NCI-H345 treated with DMSO at 0.1 percent for 48 hours (cell line): ENCODE data around the gene MTR.
A peak's percentile ranks its signal among the peaks of the same experiment; 100 is the strongest.

Source experiments
- DNase-seq: peaks from one replicate; lab custom pipeline; 2025; ENCODE audit not compliant: unreplicated experiment; lab: John Stamatoyannopoulos, UW

Gene MTR

GRCh38 chr1:236795035-236795756 lies at the start of gene MTR:
Gene MTR (plus strand): TSS chr1:236795292. CDS start chr1:236795704, 412 bp downstream.
- DNase-seq = peak; percentile 98

DNA sequence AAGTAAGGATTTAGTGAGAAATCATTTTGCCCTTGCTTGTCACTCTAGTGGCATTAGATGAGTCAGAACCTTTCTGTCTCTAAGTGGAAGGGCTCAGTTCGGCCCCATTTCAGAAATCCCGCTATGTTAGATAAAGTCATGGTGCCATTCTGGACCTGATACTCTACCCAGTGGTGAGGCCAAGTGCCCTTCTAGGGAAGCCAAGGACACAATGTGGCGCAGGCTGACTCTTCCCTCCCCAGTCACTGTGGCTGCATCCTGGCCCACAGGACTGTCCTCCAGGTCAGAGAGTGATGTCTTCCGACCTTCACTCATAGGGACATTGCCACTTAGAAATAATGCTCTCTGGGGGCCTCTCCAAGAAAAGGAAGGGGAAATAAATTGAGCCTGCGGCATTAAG lies 48.3 kb upstream of the MTR start:
- DNase-seq = no peak

- DNase-seq = no peak
These were observed 47.6 kb upstream of the MTR start for GRCh38 chr1:236747311-236747985.

DNA sequence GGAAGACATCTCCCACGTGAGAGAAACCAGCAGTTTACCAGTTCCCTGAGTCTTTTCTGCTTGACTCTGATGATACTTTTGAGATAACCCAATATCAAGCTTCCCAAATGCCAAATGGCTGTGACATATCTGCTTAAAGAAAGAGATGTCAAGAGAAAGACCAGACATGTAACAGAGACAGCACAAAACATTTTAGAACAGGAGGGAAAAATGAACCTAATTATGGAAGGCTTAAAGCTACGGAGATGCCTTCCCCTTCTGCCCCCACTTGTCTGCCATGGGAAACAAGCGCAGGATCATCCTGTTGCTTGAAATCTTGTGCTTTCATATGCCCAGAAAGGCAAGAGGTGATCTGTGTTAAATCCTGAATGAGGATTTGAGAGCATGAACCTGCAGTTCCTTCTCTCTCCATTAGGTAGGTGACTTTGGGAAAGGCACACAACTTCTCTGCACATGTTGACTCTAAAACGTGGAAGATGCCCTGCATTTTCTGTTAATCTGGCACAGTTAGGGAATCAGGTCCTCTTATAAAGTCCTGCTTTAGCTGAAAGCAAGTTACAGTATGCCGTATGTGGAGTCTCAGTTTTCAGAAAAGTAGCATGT lies 46.7 kb upstream of the MTR start:
- DNase-seq = no peak

- no peak for DNase-seq
These were observed 44.2 kb upstream of the MTR start for GRCh38 chr1:236750928-236751327.

DNA sequence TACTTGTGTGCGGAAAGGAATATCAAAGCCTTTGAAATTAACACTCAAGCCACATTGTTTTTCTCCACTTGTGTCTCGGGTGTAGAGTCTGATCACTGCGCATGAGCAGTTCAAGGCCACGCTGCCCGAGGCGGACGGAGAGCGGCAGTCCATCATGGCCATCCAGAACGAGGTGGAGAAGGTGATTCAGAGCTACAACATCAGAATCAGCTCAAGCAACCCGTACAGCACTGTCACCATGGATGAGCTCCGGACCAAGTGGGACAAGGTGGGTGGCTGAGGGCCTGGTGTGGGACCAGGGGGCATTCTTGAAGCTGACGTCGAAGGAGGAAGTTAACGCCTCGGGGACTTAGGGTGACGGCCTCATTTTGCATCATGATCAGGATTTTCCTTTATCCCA lies 43.7 kb upstream of the MTR start:
- no peak for DNase-seq

GRCh38 chr1:236751935-236752334 lies 43.2 kb upstream of the MTR start:
- no peak for DNase-seq

DNA sequence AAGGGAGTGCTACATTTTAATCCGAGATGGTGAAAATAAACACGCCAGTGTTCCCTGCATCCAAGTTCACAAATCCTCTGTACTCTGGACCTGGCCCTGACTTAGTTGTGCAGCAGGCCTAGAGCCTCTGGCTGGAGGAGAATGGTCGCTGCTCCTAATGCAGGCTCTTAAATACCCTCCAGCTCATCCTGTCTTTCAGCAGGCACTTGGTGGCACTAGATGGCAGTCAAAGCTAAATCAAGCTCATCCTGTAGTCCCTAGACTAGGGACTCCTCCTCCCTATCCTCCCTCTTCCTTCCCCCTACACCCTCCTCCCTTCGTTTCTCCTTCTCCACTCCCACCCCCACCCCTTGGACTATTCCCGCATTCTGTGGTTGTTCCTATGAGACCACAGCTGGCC lies 41.6 kb upstream of the MTR start:
- no peak for DNase-seq

- DNase-seq = no peak
These were observed 41.1 kb upstream of the MTR start for GRCh38 chr1:236753964-236754363.

GRCh38 chr1:236754525-236755210 lies 40.4 kb upstream of the MTR start:
- no peak for DNase-seq

- no peak for DNase-seq
These were observed 37.5 kb upstream of the MTR start for GRCh38 chr1:236757640-236758039.

DNA sequence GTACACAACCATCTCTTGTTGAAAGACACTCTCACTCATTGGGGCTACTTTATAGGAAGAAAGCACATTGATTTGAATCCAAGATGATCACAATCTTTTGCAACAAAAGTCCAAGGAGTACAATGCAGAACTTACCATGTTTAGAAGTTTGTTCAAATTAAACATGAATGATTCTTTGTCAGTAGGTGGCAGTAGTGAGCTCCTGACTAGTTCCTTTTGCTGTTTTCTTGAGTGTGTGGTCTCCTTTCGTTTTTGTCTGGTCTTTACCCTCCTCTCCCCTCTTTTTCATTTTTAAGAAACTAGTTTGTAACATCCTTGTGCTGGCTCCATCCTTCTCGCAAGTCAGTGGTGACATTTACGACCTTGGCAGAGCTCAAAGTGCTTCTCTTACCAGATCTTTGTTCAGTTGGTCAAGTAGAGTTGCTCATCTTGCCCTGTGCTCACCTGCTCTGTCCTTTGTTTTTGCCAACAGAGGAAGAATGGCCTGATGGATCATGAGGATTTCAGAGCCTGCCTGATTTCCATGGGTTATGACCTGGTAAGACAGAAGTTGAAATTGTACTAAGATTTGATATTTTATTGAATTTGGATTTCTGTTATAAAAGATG lies 35.7 kb upstream of the MTR start:
- DNase-seq = no peak

DNA sequence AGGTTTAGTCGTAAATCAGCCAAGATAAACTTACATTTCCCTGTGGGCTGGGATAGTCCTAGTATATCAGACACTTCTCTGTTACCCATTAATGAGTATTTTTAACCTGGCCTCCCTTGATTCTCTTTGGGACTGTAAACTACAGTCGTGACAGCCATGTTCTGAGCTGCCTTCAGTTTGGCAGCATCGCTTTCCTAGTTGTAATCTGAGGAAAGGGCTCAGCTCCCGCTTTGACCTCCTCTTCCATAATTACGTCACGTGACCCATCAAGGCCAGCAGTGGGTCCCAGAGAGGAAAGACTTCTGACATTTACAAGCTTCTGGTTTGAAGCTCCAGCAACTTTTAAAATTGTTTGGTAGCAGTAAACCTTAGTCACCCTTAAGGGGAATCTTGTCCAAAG lies 34.6 kb upstream of the MTR start:
- no peak for DNase-seq

DNA sequence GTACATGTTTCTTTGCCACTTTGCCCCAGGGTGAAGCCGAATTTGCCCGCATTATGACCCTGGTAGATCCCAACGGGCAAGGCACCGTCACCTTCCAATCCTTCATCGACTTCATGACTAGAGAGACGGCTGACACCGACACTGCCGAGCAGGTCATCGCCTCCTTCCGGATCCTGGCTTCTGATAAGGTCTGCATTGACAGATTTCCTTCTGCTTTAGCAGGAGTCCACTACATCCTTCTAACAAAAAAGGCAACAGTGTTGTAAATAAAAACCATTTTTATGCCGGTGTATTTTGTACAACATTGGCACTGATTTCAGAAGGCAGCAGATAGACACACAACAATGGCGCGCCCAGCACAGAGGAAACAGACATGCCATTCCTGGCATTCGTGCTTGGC lies 34.1 kb upstream of the MTR start:
- no peak for DNase-seq

DNA sequence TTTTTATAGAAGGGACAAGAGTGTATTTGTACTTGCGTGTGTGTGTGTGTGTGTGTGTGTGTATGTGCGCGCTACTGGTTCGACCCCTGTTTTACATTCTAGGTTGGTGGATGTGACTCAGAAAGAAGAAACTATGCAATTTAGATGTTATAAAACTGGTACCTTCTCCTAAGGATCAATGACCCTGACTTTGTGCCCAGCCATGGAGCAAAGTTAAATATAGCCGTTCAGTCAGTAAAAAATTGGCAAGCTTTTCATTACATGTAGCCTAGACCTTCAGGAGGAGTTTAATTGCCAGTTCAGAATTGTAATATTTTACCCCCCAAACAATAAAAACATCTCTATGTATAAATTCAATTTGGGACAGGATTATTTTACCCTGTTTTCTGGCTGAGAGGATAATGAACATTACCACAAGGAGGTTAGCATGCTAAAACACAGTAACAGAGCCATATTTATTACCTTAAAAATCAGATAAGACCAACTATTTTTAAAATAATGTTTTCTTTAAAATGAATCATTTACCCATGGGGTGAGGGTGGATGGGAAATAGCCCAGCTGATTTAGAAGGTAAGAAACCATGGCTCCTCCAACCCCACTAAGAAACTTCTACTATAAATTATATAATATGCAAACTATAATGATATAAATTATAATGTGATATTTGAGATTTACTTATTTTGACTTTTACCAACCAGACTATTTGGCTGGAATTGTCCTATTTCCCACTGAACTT lies 33.5 kb upstream of the MTR start:
- DNase-seq = no peak

- DNase-seq = no peak
These were observed 32.7 kb upstream of the MTR start for GRCh38 chr1:236762410-236762809.

- DNase-seq = no peak
These were observed 29.3 kb upstream of the MTR start for GRCh38 chr1:236765831-236766230.

GRCh38 chr1:236766506-236766905 lies 28.6 kb upstream of the MTR start:
- DNase-seq = no peak

- no peak for DNase-seq
These were observed 27.8 kb upstream of the MTR start for GRCh38 chr1:236767276-236767675.

- no peak for DNase-seq
These were observed 26.5 kb upstream of the MTR start for GRCh38 chr1:236768601-236769000.

DNA sequence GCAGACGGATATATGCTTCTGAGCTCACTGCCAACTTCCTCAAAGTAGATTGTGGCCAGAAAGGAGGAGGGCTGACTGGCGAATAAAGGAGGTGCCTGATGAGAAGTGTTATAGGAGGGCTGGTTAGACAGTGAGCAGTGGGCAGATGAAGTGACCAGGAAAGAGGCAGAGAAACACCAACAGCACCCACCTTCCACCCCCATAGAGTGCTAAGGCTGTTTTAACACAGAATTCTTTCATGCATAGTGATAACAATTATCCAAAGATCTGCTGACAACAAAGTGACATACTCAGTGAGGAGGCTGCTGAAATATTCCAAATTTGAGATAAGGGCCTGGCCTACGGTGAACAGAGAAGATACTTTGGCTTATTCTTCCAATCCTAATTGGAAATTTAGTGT lies 21.2 kb upstream of the MTR start:
- DNase-seq = no peak
